GM19455 (cell line): ENCODE measurements around the gene TXNDC2.
"Not testable (repeated sequence)": the region's sequence is repeated elsewhere in the genome, so short reads cannot be mapped to it uniquely, and the experiment has no call there.

Experiments
- ATAC-seq: cut with Tn5 transposase; IDR thresholded peaks from one replicate; pipeline ENCODE4 v1.9.1; 2021; ENCODE audit not compliant: unreplicated experiment

The TXNDC2 gene

GRCh38 chr18:9911226-9911625, 25.5 kb downstream of the TXNDC2 start:
- ATAC-seq, result no peak

DNA sequence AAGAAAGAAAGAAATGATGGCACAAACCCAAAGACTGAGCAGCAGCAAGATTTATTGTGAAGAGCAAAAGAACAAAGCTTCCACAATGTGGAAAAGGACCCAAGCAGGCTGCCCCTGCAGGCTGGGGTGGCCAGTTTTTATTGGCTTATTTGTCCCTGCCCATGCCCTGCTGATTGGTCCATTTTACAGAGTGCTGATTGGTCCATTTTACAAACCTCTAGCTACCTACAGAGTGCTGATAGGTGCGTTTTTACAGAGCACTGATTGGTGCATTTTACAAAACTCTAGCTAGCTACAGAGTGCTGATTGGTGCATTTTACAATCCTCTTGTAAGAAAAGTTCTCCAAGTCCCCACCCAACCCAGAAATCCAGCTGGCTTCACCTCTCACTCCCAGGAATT, 26.5 kb downstream of the TXNDC2 start:
- not testable (repeated sequence) for ATAC-seq

DNA sequence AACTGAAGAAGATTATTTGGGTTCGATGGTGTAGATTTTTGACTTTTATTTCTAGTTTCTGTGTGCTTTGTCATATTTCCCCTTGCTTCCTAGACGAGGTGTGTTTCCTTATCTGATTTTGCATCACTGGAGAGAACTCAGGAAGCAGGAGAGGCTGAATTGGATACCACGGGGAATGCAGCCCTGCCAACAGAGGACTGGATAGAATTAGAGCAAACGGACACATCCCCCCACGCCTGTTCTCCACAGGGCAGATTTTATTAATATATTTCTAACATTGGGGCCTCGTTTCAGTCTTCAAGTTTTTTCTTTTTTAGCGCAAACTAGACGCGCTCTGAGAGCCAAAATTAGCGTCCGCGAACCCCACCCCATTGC, 27.4 kb downstream of the TXNDC2 start:
- ATAC-seq, result no peak

- ATAC-seq, result peak; percentile 82
Observed at GRCh38 chr18:9913526-9914333, 28.0 kb downstream of the TXNDC2 start, which contains the start of gene VAPA. Gene VAPA, plus strand, starts transcription at chr18:9914016. Its CDS starts 241 bp downstream, at chr18:9914257.

DNA sequence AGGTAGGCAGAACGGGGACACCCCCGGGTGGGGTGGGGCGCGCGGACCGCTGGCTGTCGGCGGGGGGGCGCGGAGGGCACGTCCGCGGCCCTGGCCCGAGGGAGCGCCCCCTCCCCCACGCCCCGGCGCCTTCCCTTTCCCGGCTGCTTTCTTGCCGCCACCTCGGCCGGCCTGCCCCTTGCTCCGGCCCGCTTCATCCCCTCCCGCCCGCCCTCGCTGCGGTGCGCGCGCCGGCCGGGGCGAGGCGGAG, 28.5 kb downstream of the TXNDC2 start:
- peak; percentile 23 for ATAC-seq

GRCh38 chr18:9914584-9915290, 29.0 kb downstream of the TXNDC2 start:
- ATAC-seq, result peak; percentile 27

DNA sequence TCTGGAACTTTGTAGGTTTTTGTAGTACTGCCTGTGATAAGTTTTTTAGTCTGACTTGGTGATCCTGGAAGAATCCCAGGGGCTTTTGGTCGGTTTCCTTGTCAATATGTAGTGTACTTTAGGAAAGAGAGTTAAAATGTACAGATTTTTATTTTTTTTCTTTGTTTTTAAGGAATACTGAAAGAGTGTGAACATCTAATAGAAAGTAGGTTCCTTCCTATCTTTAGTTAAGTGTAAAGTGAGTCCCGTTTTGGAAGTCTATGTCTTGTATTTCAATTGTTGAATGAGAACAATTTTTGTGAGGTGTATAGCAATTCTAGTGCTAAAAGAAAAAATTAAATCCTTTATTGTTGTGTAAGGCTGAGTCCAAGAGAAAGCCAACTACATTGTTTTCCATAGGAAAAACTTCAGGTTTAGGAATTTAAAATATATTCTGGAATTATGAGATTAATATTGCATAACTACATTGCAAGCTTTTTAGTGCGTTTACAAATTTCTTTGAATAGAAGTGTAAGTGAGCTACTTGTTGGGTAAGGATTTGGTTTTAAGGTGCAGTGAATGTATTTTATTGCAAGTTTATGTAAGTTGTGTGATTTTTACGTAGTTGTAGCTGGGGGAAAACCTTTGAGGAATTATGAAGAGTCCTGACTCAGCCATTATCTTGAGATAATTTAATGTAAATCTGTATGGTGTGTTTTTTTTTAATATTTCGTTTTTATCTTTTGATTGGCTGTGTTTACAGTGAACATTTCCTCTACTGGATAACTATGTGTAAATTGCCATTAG, 29.7 kb downstream of the TXNDC2 start:
- ATAC-seq, result no peak

DNA sequence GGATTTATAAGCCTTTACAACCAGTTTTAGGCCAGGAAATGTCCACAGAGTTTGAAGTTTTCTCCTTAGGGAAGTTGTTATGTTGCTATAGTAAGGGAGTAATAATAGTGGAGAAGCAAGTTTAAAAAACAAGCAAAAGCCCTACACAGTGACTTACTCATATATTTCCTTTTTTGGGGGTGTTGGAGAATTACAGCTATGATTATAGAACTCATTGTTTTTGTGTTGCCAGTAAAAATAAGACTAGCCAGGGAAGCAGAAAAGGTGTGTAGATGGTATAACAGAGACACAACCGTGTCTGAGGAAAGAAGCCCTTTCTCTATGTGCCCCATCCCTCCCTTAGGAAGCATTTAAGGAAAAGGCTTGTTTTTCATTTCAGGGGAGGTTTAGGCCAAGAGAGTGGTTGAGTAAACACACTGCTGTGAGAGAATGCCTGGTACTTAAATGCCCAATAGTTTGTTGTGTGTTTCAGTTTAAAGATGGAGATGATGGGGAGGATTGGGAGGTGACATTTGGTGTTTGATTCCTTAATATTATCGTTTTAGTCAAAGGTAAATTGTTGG, 30.4 kb downstream of the TXNDC2 start:
- no peak for ATAC-seq

DNA sequence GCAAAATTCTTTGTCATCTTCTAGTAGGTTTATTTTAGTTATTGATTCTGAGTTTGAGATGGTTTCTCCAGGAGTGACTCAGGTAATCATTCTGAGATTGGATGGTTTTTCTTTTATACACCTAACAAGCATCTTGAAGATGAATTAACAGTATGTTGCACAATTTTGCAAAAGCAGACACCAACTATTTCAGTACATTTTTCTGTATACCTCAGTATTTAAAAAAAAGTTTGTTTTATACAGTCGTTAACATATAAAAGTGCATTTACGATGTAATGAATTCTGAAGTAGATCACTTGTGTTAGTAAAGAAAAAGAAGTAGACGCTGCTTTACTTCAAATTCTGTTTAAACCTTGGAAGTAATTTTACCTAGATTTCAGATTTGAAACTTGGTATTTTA, 31.0 kb downstream of the TXNDC2 start:
- no peak for ATAC-seq

- no peak for ATAC-seq
Observed at GRCh38 chr18:9918016-9918680, 32.4 kb downstream of the TXNDC2 start.

- no peak for ATAC-seq
Observed at GRCh38 chr18:9919564-9920232, 33.9 kb downstream of the TXNDC2 start.

DNA sequence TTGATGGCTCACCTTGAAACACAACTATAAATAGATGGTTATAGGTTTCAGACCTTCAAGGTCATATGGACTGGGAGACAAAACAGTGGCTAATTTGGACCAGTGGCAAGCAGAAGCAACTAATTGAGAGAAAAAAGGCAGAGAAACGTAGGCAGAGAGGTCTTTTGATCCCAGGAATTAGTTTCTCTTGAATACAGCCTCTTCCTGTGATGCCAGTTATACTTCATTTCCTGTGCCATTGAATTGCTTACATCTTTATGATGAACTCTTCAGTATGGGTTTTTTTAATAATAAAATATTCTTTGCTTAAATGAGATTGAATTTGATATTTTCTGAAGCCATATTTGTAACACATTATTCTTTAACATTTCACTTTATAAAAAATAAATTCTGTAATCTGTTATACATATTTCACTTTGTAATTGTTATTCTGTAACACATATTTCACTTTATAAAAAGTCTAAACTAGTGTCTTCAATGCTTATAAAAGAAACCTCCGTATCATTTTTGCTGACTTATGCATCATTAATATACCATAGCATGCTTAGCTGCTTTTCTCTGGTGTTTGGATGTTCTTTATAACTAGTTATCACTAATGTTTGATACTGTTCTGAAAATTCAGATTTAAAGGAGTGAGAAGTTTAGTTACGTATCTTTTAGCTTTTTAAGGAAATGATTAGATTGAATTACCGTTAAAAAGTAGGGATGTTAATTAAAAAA, 37.0 kb downstream of the TXNDC2 start:
- ATAC-seq, result no peak

DNA sequence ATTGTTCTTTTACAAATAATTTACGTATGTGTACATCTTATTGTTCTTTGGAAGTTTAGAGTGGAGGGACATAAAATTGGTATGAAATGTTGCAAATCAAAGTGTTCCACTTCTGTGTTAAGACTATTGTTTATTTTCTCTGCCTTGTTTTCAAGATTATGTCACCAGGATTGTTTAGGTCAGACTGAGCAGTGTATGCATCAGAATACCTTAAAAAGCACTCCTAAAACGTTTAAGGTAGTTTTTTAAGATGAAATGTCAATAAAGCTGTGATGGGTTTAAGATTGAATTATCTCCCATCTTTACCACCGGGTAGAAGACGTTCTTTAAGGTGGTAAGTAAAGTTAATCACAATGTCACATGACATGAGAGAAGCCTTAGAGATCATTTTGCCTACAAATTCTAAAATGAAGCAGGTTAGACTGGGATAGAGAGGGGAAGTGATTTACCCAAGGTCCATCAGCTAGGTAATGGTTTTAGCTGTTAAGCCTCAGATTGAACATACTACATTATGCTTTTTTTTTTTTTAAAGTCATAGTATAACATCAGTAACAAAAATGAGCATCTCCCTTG, 38.7 kb downstream of the TXNDC2 start:
- ATAC-seq, result no peak

DNA sequence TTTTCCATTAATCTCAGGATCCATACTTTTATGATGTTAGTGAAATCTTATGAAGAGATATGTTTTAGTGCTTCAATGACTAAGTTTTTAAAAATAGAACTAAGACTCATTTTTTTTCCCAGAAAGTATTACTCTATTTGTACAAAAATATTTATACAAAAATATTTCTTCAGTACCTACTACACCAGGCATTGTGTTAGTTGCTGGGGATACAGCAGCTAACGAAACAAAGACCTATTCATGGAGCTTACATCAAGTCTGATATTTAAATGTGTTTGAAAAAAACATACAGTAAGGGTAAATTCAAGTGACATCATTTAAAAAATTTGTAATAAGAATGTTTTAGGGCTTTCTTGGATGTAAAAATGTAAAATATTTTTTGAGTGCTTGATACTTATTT, 39.6 kb downstream of the TXNDC2 start:
- no peak for ATAC-seq

- no peak for ATAC-seq
Observed at GRCh38 chr18:9925795-9926194, 40.0 kb downstream of the TXNDC2 start.

DNA sequence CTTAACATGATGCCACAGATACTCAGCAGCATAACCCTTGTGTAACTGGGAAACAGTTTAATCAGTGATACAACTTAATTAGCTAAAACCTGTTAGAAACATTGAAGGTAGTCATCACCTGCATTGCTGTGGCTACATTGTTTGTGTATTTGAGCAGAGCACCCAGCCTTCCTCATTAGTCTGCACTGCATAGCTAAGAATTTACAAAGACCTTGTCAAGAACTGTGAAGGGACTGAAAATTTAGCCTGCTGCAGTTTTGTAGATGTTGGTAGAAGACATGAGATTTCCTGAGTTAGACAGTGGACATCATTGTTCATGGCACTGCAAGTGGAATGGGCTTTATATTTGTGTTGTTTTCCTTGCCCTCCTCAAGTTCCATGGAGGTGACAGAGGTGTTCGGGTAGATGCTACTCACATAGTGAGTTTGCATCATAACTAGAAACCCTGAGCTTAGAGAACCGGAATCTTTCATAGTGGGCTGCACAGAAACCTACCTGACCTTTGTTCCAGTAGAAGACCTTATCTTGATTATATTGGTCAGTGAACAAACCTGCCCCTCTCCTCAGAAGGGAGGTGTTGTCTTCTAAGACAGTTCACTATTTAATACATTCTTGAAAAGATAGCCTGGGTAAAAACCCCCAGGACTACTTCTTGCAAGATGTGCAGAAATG, 40.6 kb downstream of the TXNDC2 start:
- ATAC-seq, result no peak

- no peak for ATAC-seq
Observed at GRCh38 chr18:9926977-9927376, 41.2 kb downstream of the TXNDC2 start.

GRCh38 chr18:9927392-9928063, 41.8 kb downstream of the TXNDC2 start:
- no peak for ATAC-seq
